Measurements from ENCODE around the gene COL4A2. TPM values are rescaled to one million over a fixed set of nuclear protein-coding genes. Genes with fewer than 3 reads are reported as not detected.

COL4A2 gene
- polyA plus RNA-seq, 1 experiment, result 208 TPM

GRCh38 chr13:110332750-110333149, 25.7 kb downstream of the COL4A2 start:
- no peak for DNase-seq (ENCODE audit: low read depth, low spot score)
- no peaks in the 10 kb centered on the region for H3K9me3 ChIP-seq (ENCODE audit: control insufficient read depth, insufficient read depth, low read length)
- ChIA-PET CTCF (no interaction called here), POLR2A (interaction anchor here (1.1 to 1.5 kb wide), 2 partner anchors 9 to 26 kb away, joined by 4 to 7 read pairs; partner anchors contain the start of genes COL4A1 and COL4A2)
- no peak overlapping the region for H3K4me3 ChIP-seq (ENCODE audit: low read depth, low read length)
- H3K27ac ChIP-seq (ENCODE audit: low read depth, low read length), result no peak overlapping the region
- TF ChIP-seq CTCF (IDR thresholded peaks at IDR 0.05; ENCODE audit: low read depth, low read length), result no peak
- H3K27me3 ChIP-seq (ENCODE audit: control insufficient read depth, insufficient read depth, low read length), result no peaks in the 10 kb centered on the region

GRCh38 chr13:110333837-110334236, 26.8 kb downstream of the COL4A2 start:
- TF ChIP-seq CTCF (IDR thresholded peaks at IDR 0.05; ENCODE audit: low read depth, low read length), result no peak
- no peaks in the 10 kb centered on the region for H3K27me3 ChIP-seq (ENCODE audit: control insufficient read depth, insufficient read depth, low read length)
- no peak overlapping the region for H3K27ac ChIP-seq (ENCODE audit: low read depth, low read length)
- ChIA-PET POLR2A (no interaction called here), CTCF (no interaction called here)
- no peaks in the 10 kb centered on the region for H3K9me3 ChIP-seq (ENCODE audit: control insufficient read depth, insufficient read depth, low read length)
- DNase-seq (ENCODE audit: low read depth, low spot score), result no peak
- H3K4me3 ChIP-seq (ENCODE audit: low read depth, low read length), result no peak overlapping the region

GRCh38 chr13:110334256-110334655, 27.2 kb downstream of the COL4A2 start:
- TF ChIP-seq CTCF (IDR thresholded peaks at IDR 0.05; ENCODE audit: low read depth, low read length), result no peak
- POLR2A ChIA-PET, result no interaction called here

GRCh38 chr13:110334841-110335490, 27.9 kb downstream of the COL4A2 start:
- Histone ChIP-seq H3K27ac (ENCODE audit: low read depth, low read length) (no peak overlapping the region), H3K9me3 (ENCODE audit: control insufficient read depth, insufficient read depth, low read length) (no peaks in the 10 kb centered on the region), H3K4me3 (ENCODE audit: low read depth, low read length) (no peak overlapping the region), H3K27me3 (ENCODE audit: control insufficient read depth, insufficient read depth, low read length) (no peaks in the 10 kb centered on the region)
- ChIA-PET CTCF (no interaction called here), POLR2A (no interaction called here)
- DNase-seq (ENCODE audit: low read depth, low spot score), result no peak
- TF ChIP-seq CTCF (IDR thresholded peaks at IDR 0.05; ENCODE audit: low read depth, low read length), result no peak

More at GRCh38 chr13:110334256-110334655, 27.2 kb downstream of the COL4A2 start:
- Histone ChIP-seq H3K4me3 (ENCODE audit: low read depth, low read length) (no peak overlapping the region), H3K27me3 (ENCODE audit: control insufficient read depth, insufficient read depth, low read length) (no peaks in the 10 kb centered on the region), H3K27ac (ENCODE audit: low read depth, low read length) (no peak overlapping the region), H3K9me3 (ENCODE audit: control insufficient read depth, insufficient read depth, low read length) (no peaks in the 10 kb centered on the region)
- CTCF ChIA-PET, result no interaction called here
- DNase-seq (ENCODE audit: low read depth, low spot score), result no peak

GRCh38 chr13:110336108-110336507, 29.0 kb downstream of the COL4A2 start:
- H3K27ac ChIP-seq (ENCODE audit: low read depth, low read length), result no peak overlapping the region
- DNase-seq (ENCODE audit: low read depth, low spot score), result no peak
- TF ChIP-seq CTCF (IDR thresholded peaks at IDR 0.05; ENCODE audit: low read depth, low read length), result no peak
- no peaks in the 10 kb centered on the region for H3K9me3 ChIP-seq (ENCODE audit: control insufficient read depth, insufficient read depth, low read length)
- ChIA-PET POLR2A (interaction anchor here (0.8 kb wide), 1 partner anchor 24 kb away, joined by 4 read pairs; no protein-coding TSS in a partner anchor), CTCF (no interaction called here)
- H3K4me3 ChIP-seq (ENCODE audit: low read depth, low read length), result no peak overlapping the region
- H3K27me3 ChIP-seq (ENCODE audit: control insufficient read depth, insufficient read depth, low read length), result no peaks in the 10 kb centered on the region
